Measurements from ENCODE around the gene PARP16.

DNA sequence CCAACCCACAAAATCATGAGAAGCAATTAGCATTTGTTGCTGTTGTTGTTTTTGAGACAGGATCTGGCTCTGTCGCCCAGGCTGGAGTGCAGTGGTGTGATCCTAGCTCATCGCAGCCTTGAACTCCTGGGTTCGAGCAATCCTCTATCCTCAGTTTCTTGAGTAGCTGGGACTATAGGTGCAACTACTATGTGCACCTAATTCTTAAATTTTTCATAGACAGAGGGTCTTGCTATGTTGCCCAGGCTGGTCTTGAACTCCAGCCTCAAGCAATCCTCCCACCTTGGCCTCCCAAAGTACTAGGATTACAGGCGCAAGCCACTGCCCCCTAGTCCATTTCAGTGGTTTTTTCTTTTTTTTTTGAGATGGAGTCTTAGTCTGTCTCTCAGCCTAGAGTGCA lies 18.3 kb downstream of the PARP16 start:
- no peak for TF ChIP-seq ZNF302 (CRISPR knock-in tag; IDR thresholded peaks at IDR 0.05)
- TF ChIP-seq, protein P1, sequence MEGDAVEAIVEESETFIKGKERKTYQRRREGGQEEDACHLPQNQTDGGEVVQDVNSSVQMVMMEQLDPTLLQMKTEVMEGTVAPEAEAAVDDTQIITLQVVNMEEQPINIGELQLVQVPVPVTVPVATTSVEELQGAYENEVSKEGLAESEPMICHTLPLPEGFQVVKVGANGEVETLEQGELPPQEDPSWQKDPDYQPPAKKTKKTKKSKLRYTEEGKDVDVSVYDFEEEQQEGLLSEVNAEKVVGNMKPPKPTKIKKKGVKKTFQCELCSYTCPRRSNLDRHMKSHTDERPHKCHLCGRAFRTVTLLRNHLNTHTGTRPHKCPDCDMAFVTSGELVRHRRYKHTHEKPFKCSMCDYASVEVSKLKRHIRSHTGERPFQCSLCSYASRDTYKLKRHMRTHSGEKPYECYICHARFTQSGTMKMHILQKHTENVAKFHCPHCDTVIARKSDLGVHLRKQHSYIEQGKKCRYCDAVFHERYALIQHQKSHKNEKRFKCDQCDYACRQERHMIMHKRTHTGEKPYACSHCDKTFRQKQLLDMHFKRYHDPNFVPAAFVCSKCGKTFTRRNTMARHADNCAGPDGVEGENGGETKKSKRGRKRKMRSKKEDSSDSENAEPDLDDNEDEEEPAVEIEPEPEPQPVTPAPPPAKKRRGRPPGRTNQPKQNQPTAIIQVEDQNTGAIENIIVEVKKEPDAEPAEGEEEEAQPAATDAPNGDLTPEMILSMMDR (IDR thresholded peaks at IDR 0.05), result no peak
- no peak for TF ChIP-seq RCOR1 (IDR thresholded peaks at IDR 0.05; ENCODE audit: low read depth, low read length)
- TF ChIP-seq POLR2A (IDR thresholded peaks at IDR 0.05; ENCODE audit: low read length), result no peak
- TF ChIP-seq POLR2AphosphoS2 (conservative IDR thresholded peaks at IDR 0.05; ENCODE audit: low read length), result no peak
- no peak for TF ChIP-seq MYC (IDR thresholded peaks at IDR 0.05; ENCODE audit: borderline replicate concordance, low read length)
- TF ChIP-seq, protein P2, sequence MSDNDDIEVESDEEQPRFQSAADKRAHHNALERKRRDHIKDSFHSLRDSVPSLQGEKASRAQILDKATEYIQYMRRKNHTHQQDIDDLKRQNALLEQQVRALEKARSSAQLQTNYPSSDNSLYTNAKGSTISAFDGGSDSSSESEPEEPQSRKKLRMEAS (IDR thresholded peaks at IDR 0.05), result no peak
- TF ChIP-seq, protein P3, sequence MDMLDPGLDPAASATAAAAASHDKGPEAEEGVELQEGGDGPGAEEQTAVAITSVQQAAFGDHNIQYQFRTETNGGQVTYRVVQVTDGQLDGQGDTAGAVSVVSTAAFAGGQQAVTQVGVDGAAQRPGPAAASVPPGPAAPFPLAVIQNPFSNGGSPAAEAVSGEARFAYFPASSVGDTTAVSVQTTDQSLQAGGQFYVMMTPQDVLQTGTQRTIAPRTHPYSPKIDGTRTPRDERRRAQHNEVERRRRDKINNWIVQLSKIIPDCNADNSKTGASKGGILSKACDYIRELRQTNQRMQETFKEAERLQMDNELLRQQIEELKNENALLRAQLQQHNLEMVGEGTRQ (IDR thresholded peaks at IDR 0.05), result no peak
- no peak for TF ChIP-seq BHLHE40 (IDR thresholded peaks at IDR 0.05; ENCODE audit: low read depth, low read length)
- TF ChIP-seq, protein P4, sequence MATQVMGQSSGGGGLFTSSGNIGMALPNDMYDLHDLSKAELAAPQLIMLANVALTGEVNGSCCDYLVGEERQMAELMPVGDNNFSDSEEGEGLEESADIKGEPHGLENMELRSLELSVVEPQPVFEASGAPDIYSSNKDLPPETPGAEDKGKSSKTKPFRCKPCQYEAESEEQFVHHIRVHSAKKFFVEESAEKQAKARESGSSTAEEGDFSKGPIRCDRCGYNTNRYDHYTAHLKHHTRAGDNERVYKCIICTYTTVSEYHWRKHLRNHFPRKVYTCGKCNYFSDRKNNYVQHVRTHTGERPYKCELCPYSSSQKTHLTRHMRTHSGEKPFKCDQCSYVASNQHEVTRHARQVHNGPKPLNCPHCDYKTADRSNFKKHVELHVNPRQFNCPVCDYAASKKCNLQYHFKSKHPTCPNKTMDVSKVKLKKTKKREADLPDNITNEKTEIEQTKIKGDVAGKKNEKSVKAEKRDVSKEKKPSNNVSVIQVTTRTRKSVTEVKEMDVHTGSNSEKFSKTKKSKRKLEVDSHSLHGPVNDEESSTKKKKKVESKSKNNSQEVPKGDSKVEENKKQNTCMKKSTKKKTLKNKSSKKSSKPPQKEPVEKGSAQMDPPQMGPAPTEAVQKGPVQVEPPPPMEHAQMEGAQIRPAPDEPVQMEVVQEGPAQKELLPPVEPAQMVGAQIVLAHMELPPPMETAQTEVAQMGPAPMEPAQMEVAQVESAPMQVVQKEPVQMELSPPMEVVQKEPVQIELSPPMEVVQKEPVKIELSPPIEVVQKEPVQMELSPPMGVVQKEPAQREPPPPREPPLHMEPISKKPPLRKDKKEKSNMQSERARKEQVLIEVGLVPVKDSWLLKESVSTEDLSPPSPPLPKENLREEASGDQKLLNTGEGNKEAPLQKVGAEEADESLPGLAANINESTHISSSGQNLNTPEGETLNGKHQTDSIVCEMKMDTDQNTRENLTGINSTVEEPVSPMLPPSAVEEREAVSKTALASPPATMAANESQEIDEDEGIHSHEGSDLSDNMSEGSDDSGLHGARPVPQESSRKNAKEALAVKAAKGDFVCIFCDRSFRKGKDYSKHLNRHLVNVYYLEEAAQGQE (IDR thresholded peaks at IDR 0.05), result no peak
- TF ChIP-seq RFX5 (IDR thresholded peaks at IDR 0.05), result no peak
